ENCODE results near the gene MITF. TPM values are rescaled to one million over a fixed set of nuclear protein-coding genes. Genes with fewer than 3 reads are reported as not detected.

MITF gene
- total and polyA plus RNA-seq, 10 donors: 0.83 to 11.9 (median 6.2) TPM

- no peak overlapping the region for H3K4me3 ChIP-seq
- H3K9me3 ChIP-seq: no peaks in the 10 kb centered on the region
- WGBS, 5 donors: 51 to 80% (median 67%) methylated on average over 3 of the region's 3 CpGs
- TF ChIP-seq CTCF (IDR thresholded peaks at IDR 0.05 in 8 of 11, conservative IDR thresholded peaks at IDR 0.05 in 3 of 11): no peak
- TF ChIP-seq POLR2AphosphoS5 (IDR thresholded peaks at IDR 0.05): no peak
- no peak for TF ChIP-seq POLR2A (IDR thresholded peaks at IDR 0.05)
- no peak overlapping the region for H3K27ac ChIP-seq
- peaks cover 0 to 52% (median 11%) of the 10 kb centered on the region in 7 donors for H3K27me3 ChIP-seq (replicated peaks in 1 of 7)
- peaks cover 0 to 32% (median 21%) of the 10 kb centered on the region in 6 donors for H3K4me1 ChIP-seq
- H3K36me3 ChIP-seq: no peaks in the 10 kb centered on the region
- intact Hi-C loops (cut with DNase I; ENCODE audit: low total_unique reads): no loop called here
- DNase-seq: no peak
These were observed 1.9 kb upstream of the MITF start for GRCh38 chr3:69737392-69737791.

GRCh38 chr3:69738315-69738714 lies 949 bp upstream of the MITF start:
- peaks cover 0 to 32% (median 21%) of the 10 kb centered on the region in 6 donors for H3K4me1 ChIP-seq
- 0 to 6% (median 2%) methylated on average over 4 of the region's 4 CpGs for WGBS, 5 donors
- H3K4me3 ChIP-seq: peak overlapping the region in 7 of 8 donors; percentile 56 to 81 (median 66)
- H3K36me3 ChIP-seq: no peaks in the 10 kb centered on the region
- TF ChIP-seq POLR2A (IDR thresholded peaks at IDR 0.05): no peak
- TF ChIP-seq POLR2AphosphoS5 (IDR thresholded peaks at IDR 0.05): no peak
- no peak for TF ChIP-seq CTCF (IDR thresholded peaks at IDR 0.05 in 8 of 11, conservative IDR thresholded peaks at IDR 0.05 in 3 of 11)
- no peak for DNase-seq
- intact Hi-C loops (cut with DNase I; ENCODE audit: low total_unique reads): no loop called here
- H3K27me3 ChIP-seq (replicated peaks in 1 of 7): peaks cover 0 to 52% (median 11%) of the 10 kb centered on the region in 7 donors
- H3K27ac ChIP-seq: peak overlapping the region in 5 of 8 donors; percentile 11 to 74 (median 50)
- H3K9me3 ChIP-seq: no peaks in the 10 kb centered on the region

GRCh38 chr3:69738859-69739203 lies 433 bp upstream of the MITF start:
- 1% methylated on average over 12 of the region's 12 CpGs for WGBS, 5 donors
- intact Hi-C loops (cut with DNase I; ENCODE audit: low total_unique reads): no loop called here
- Histone ChIP-seq H3K27me3 (replicated peaks in 1 of 7) (peaks cover 0 to 52% (median 11%) of the 10 kb centered on the region in 7 donors), H3K9me3 (no peaks in the 10 kb centered on the region), H3K36me3 (no peaks in the 10 kb centered on the region), H3K4me3 (peak overlapping the region; percentile 56 to 81 (median 66)), H3K4me1 (peaks cover 0 to 32% (median 21%) of the 10 kb centered on the region in 6 donors), H3K27ac (peak overlapping the region in 6 of 8 donors; percentile 11 to 74 (median 50))
- DNase-seq: no peak
- no peak for TF ChIP-seq POLR2AphosphoS5 (IDR thresholded peaks at IDR 0.05)
- TF ChIP-seq POLR2A (IDR thresholded peaks at IDR 0.05): no peak
- TF ChIP-seq CTCF (IDR thresholded peaks at IDR 0.05 in 8 of 11, conservative IDR thresholded peaks at IDR 0.05 in 3 of 11): no peak

GRCh38 chr3:69740103-69741021 lies 1.1 kb downstream of the MITF start:
- TF ChIP-seq CTCF (IDR thresholded peaks at IDR 0.05 in 8 of 11, conservative IDR thresholded peaks at IDR 0.05 in 3 of 11) (no peak), POLR2AphosphoS5 (IDR thresholded peaks at IDR 0.05) (no peak), POLR2A (IDR thresholded peaks at IDR 0.05) (no peak)
- DNase-seq: no peak
- H3K27me3 ChIP-seq (replicated peaks in 1 of 7): peaks cover 0 to 52% (median 11%) of the 10 kb centered on the region in 7 donors

More at GRCh38 chr3:69740103-69741021, 1.1 kb downstream of the MITF start:
- H3K36me3 ChIP-seq: no peaks in the 10 kb centered on the region
- peaks cover 0 to 32% (median 21%) of the 10 kb centered on the region in 6 donors for H3K4me1 ChIP-seq
- WGBS, 5 donors: 22 to 31% (median 25%) methylated on average over 25 to 26 of the region's 26 CpGs
- no peaks in the 10 kb centered on the region for H3K9me3 ChIP-seq
- peak overlapping the region; percentile 56 to 81 (median 66) for H3K4me3 ChIP-seq
- intact Hi-C loops (cut with DNase I; ENCODE audit: low total_unique reads): no loop called here
- H3K27ac ChIP-seq: peak overlapping the region in 3 of 8 donors; percentile 50 to 74 (median 69)

Measured in spleen (tissue), 11 donors.